GM12878 (cell line): ENCODE results near the gene OR2B3.

Experiments used
- ETV6 ChIP-seq, 2 experiments: fragments of 450-650 bp in 1 of 2; IDR thresholded peaks in 1 of 2; conservative IDR thresholded peaks in 1 of 2; 2 replicates each; pipeline ENCODE4 v1.6.1; 2014; ENCODE audit warnings: antibody characterized with exemption in 1 of 2, borderline replicate concordance in 1 of 2, low read depth in 1 of 2, mild to moderate bottlenecking in 1 of 2, moderate library complexity in 1 of 2
- POLR2AphosphoS2 ChIP-seq: IDR thresholded peaks from 2 replicates; pipeline ENCODE4 v1.6.1; 2011; ENCODE audit warnings: low read depth, mild to moderate bottlenecking, low read length, improper control_type of control experiment, moderate library complexity

GRCh38 chr6:29081312-29081711 lies 5.8 kb downstream of the OR2B3 start:
- TF ChIP-seq POLR2AphosphoS2 (no peak), ETV6 (conservative IDR thresholded peaks at IDR 0.05 in 1 of 2, IDR thresholded peaks at IDR 0.05 in 1 of 2; ENCODE audit: borderline replicate concordance in 1 of 2, low read depth in 1 of 2) (no peak)
